Measurements from ENCODE around the gene CD7. TPM values are rescaled to one million over a fixed set of nuclear protein-coding genes. Genes with fewer than 3 reads are reported as not detected.

The CD7 gene
- total RNA-seq, 4 donors from 2014 or later: 3.0 to 4.4 (median 4.1) TPM

DNA sequence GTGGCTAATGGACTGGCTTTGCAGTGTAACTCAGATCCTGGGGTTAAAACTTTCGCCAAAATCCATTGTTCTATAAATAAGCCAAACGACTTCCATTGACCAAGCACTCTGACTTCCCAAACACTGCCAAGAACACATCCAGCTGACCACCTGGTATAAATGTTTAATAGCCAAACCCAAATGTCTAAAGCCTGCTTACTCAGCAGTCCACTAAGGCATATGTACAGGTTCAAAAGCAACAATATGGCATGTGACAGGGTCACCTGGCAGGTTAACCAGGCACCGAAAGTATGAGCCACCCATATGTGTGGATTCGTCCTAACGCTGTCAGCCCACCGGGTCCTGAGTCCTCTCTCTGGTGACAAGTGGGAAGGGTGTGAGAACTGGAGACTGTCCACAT lies 46.0 kb downstream of the CD7 start:
- WGBS, 2 donors: 65 to 73% methylated on average over 2 to 6 of the region's 6 CpGs
- intact Hi-C loops (cut with DNase I): no loop called here
- TF ChIP-seq, protein P1, sequence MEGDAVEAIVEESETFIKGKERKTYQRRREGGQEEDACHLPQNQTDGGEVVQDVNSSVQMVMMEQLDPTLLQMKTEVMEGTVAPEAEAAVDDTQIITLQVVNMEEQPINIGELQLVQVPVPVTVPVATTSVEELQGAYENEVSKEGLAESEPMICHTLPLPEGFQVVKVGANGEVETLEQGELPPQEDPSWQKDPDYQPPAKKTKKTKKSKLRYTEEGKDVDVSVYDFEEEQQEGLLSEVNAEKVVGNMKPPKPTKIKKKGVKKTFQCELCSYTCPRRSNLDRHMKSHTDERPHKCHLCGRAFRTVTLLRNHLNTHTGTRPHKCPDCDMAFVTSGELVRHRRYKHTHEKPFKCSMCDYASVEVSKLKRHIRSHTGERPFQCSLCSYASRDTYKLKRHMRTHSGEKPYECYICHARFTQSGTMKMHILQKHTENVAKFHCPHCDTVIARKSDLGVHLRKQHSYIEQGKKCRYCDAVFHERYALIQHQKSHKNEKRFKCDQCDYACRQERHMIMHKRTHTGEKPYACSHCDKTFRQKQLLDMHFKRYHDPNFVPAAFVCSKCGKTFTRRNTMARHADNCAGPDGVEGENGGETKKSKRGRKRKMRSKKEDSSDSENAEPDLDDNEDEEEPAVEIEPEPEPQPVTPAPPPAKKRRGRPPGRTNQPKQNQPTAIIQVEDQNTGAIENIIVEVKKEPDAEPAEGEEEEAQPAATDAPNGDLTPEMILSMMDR (IDR thresholded peaks at IDR 0.05): no peak
- no peak for TF ChIP-seq POLR2A (IDR thresholded peaks at IDR 0.05)
- H3K36me3 ChIP-seq: peaks cover 0 to 44% (median 0%) of the 10 kb centered on the region in 3 donors
- peak overlapping the region in 2 of 4 donors; percentile 1 to 96 for H3K4me3 ChIP-seq
- no peaks in the 10 kb centered on the region for H3K27me3 ChIP-seq
- peak overlapping the region in 3 of 4 donors; percentile 41 to 100 (median 100) for H3K27ac ChIP-seq
- H3K9me3 ChIP-seq: no peaks in the 10 kb centered on the region
- H3K4me1 ChIP-seq: peaks cover 44 to 81% (median 64%) of the 10 kb centered on the region in 3 donors
- no peak for DNase-seq

DNA sequence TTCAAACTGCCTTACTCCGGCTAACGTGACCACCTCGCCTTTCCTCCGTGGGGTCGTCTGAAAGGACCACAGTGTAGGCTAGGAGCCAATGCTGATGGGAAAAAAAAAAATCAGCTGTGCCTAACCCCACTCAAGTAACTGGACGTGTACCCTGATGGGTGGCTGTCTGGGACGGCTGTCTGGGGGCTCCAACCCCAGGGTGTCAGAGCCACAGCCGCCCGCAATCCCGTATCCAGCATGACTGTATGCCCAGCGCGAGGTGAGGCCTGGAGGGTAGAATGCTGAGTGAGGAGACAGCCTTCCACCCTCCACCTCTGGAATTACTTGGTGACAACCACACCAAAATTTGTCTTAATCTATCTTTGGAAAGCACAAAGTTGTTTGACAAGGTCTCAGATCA lies 46.8 kb downstream of the CD7 start:
- DNase-seq: no peak
- H3K27ac ChIP-seq: peak overlapping the region in 3 of 4 donors; percentile 41 to 100 (median 100)
- H3K4me1 ChIP-seq: peaks cover 44 to 89% (median 65%) of the 10 kb centered on the region in 3 donors
- no peak for TF ChIP-seq POLR2A (IDR thresholded peaks at IDR 0.05)
- TF ChIP-seq, protein P1 (IDR thresholded peaks at IDR 0.05): no peak
- H3K9me3 ChIP-seq: no peaks in the 10 kb centered on the region
- intact Hi-C loops (cut with DNase I): no loop called here
- no peak overlapping the region for H3K4me3 ChIP-seq
- no peaks in the 10 kb centered on the region for H3K27me3 ChIP-seq
- WGBS, 2 donors: 85 to 91% methylated on average over 9 to 12 of the region's 12 CpGs
- H3K36me3 ChIP-seq: peaks cover 0 to 51% (median 6%) of the 10 kb centered on the region in 3 donors

DNA sequence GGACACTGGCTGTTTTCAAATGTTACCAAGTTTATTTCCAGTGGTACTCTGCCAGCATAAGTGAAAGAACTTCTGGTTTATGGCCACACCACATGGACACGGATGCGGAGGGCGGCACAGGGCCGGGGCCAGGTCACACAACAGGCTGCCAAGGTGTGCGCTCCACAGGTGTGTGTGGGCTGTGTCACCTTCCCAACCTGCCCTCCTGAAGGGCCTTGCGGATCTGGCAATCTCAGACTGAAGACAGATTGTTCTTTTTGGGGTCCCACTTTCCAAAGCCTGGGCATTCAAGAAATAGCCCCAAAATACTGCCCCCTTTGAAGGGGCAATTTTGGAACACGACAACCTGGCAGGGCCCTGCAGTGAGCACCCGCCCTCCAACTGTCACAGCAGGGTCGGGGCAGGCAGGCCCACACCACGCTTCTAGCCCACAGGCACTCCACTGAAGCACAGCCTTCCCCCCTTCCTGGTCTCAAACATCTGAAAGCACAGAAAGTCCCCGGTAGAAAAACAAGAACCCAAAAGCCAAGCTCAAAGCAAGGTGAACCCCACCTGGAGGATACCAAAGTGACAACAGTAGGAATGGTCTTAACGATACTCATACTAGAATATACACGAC lies 47.4 kb downstream of the CD7 start:
- peaks cover 44 to 85% (median 65%) of the 10 kb centered on the region in 3 donors for H3K4me1 ChIP-seq
- peaks cover 7 to 58% (median 13%) of the 10 kb centered on the region in 3 donors for H3K36me3 ChIP-seq
- H3K9me3 ChIP-seq: no peaks in the 10 kb centered on the region
- WGBS, 2 donors: 73 to 87% methylated on average over 7 of the region's 13 CpGs
- no peaks in the 10 kb centered on the region for H3K27me3 ChIP-seq
- DNase-seq: no peak
- TF ChIP-seq, protein P1 (IDR thresholded peaks at IDR 0.05): no peak
- no peak for TF ChIP-seq POLR2A (IDR thresholded peaks at IDR 0.05)
- H3K4me3 ChIP-seq: no peak overlapping the region
- H3K27ac ChIP-seq: peak overlapping the region in 3 of 4 donors; percentile 45 to 100 (median 89)
- intact Hi-C loops (cut with DNase I): no loop called here

DNA sequence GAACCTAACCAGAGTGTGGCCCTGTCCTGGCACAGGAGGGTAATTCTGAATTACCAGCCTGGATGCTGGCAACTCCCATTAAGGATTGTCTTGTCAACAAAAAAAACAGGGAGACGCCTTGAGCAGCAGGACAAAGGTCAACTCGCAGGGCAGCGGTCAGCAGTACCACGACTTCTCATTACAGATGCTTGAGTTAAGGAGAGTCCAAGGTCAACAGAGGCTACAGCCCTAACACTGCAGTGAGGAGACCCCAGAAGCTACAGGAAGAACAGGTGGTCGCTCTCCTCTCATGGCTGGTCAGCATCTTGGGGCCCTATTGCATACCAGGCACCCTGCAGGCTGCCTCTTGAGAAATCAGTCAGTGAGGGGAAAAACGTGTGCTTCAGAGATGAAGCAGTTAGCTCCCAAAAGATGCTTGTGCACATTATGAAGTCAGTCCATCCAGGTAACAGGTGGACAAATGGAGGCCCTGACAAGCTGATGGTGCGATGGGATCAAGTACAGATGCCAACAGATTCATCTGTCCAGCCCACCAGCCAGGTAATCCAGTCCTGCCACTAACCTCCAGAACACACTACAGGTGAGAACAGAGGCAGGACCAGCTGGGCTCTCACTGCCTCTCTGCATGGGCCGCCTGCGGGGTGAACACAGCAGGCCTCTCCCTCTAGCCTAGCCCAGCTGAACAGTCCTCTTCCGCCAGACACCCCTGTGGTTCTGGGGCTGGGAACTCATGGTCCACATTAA lies 48.1 kb downstream of the CD7 start:
- Histone ChIP-seq H3K9me3 (no peaks in the 10 kb centered on the region), H3K27ac (peak overlapping the region in 3 of 4 donors; percentile 45 to 100 (median 89)), H3K4me3 (no peak overlapping the region), H3K4me1 (peaks cover 44 to 81% (median 59%) of the 10 kb centered on the region in 3 donors), H3K27me3 (no peaks in the 10 kb centered on the region), H3K36me3 (peaks cover 13 to 64% (median 20%) of the 10 kb centered on the region in 3 donors)
- WGBS, 2 donors: 66 to 75% methylated on average over 7 of the region's 10 CpGs
- no peak for TF ChIP-seq POLR2A (IDR thresholded peaks at IDR 0.05)
- TF ChIP-seq, protein P1 (IDR thresholded peaks at IDR 0.05): no peak
- intact Hi-C loops (cut with DNase I): no loop called here
- DNase-seq: no peak

All from esophagus squamous epithelium (tissue), 5 donors.